Mucosa of stomach (tissue), 1 donor: ENCODE measurements around the gene CAB39.

Experiments
- H3K27me3 ChIP-seq: one replicate; pipeline ENCODE4 v1.7.0; 2013; ENCODE audit warnings: mild to moderate bottlenecking, low read length; ENCODE audit not compliant: control insufficient read depth, insufficient read depth
- H3K36me3 ChIP-seq: one replicate; pipeline ENCODE4 v1.7.0; 2013; ENCODE audit warnings: low read length; ENCODE audit not compliant: control insufficient read depth, insufficient read depth
- H3K4me1 ChIP-seq: one replicate; pipeline ENCODE4 v1.7.0; 2013; ENCODE audit warnings: mild to moderate bottlenecking, low read length; ENCODE audit not compliant: control insufficient read depth, insufficient read depth
- H3K4me3 ChIP-seq: one replicate; pipeline ENCODE4 v1.7.0; 2013; ENCODE audit warnings: low read length
- H3K9ac ChIP-seq: one replicate; pipeline ENCODE4 v1.7.0; 2013; ENCODE audit warnings: mild to moderate bottlenecking, low read length, moderate library complexity
- H3K9me3 ChIP-seq: one replicate; pipeline ENCODE4 v1.7.0; 2013; ENCODE audit warnings: mild to moderate bottlenecking, low read length, moderate library complexity; ENCODE audit not compliant: control insufficient read depth
- donor health status: Pancreatic carcinoma.

Gene CAB39

GRCh38 chr2:230742781-230743180 is 30.1 kb downstream of the CAB39 start:
- Histone ChIP-seq H3K4me1 (peaks cover 28% of the 10 kb centered on the region), H3K36me3 (no peaks in the 10 kb centered on the region), H3K9ac (no peak overlapping the region), H3K27me3 (no peaks in the 10 kb centered on the region), H3K4me3 (no peak overlapping the region), H3K9me3 (no peaks in the 10 kb centered on the region)

DNA sequence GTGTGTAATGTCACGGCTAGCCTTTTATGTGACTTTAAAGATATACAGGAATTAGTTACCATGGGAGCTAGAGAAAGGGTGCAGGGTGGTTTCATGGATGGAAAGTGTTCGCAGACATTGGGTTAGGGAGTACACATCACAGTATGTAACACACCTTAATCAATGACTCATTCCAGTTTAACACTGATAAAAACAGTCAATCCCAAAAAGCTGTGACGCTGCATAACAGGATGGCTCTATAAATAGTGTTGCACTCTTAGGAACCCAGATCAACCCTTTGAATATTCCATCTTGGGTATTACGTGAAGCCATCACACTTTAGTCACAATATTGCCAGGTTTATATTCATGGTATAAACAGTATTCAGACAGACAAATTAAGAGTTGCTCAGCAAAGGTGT is 33.6 kb downstream of the CAB39 start:
- Histone ChIP-seq H3K4me1 (no peaks in the 10 kb centered on the region), H3K9ac (no peak overlapping the region), H3K36me3 (no peaks in the 10 kb centered on the region), H3K27me3 (no peaks in the 10 kb centered on the region), H3K4me3 (no peak overlapping the region), H3K9me3 (no peaks in the 10 kb centered on the region)

- no peaks in the 10 kb centered on the region for H3K9me3 ChIP-seq
- H3K4me1 ChIP-seq = no peaks in the 10 kb centered on the region
- no peaks in the 10 kb centered on the region for H3K27me3 ChIP-seq
- no peaks in the 10 kb centered on the region for H3K36me3 ChIP-seq
- no peak overlapping the region for H3K9ac ChIP-seq
- no peak overlapping the region for H3K4me3 ChIP-seq
Measured at GRCh38 chr2:230748087-230748486, 35.4 kb downstream of the CAB39 start.

GRCh38 chr2:230749111-230749510 is 36.5 kb downstream of the CAB39 start:
- no peaks in the 10 kb centered on the region for H3K27me3 ChIP-seq
- no peak overlapping the region for H3K4me3 ChIP-seq
- H3K36me3 ChIP-seq = no peaks in the 10 kb centered on the region
- H3K9ac ChIP-seq = no peak overlapping the region
- no peaks in the 10 kb centered on the region for H3K9me3 ChIP-seq
- no peaks in the 10 kb centered on the region for H3K4me1 ChIP-seq

DNA sequence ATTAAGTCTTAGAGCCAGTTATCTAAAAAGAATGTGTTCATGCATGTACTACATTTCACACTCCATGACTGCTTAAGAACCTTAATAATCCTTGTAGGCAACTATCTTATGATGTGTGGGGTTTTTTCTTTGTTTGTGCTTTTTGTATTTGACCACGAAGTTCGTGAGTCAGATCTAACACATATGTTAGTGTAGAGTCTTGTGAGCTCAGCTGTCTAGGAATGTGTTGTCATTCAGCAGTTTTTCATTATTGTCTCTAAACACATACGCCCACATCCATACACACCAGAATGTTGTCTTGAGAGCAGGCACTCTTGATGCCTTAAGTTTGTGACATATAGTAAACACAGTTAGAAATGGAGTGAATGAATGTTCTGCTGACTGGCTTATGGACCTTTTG is 38.4 kb downstream of the CAB39 start:
- H3K36me3 ChIP-seq = no peaks in the 10 kb centered on the region

GRCh38 chr2:230754200-230754599 is 41.6 kb downstream of the CAB39 start:
- no peak overlapping the region for H3K9ac ChIP-seq
- H3K36me3 ChIP-seq = no peaks in the 10 kb centered on the region
- H3K9me3 ChIP-seq = no peaks in the 10 kb centered on the region
- no peak overlapping the region for H3K4me3 ChIP-seq
- H3K4me1 ChIP-seq = peaks cover 31% of the 10 kb centered on the region
- no peaks in the 10 kb centered on the region for H3K27me3 ChIP-seq

More for the DNA sequence above, 38.4 kb downstream of the CAB39 start:
- peaks cover 7% of the 10 kb centered on the region for H3K4me1 ChIP-seq
- no peak overlapping the region for H3K4me3 ChIP-seq
- no peaks in the 10 kb centered on the region for H3K9me3 ChIP-seq
- no peaks in the 10 kb centered on the region for H3K27me3 ChIP-seq
- no peak overlapping the region for H3K9ac ChIP-seq

GRCh38 chr2:230757476-230757875 is 44.8 kb downstream of the CAB39 start:
- Histone ChIP-seq H3K36me3 (no peaks in the 10 kb centered on the region), H3K4me3 (no peak overlapping the region), H3K9ac (no peak overlapping the region), H3K9me3 (no peaks in the 10 kb centered on the region), H3K4me1 (peaks cover 39% of the 10 kb centered on the region), H3K27me3 (no peaks in the 10 kb centered on the region)

DNA sequence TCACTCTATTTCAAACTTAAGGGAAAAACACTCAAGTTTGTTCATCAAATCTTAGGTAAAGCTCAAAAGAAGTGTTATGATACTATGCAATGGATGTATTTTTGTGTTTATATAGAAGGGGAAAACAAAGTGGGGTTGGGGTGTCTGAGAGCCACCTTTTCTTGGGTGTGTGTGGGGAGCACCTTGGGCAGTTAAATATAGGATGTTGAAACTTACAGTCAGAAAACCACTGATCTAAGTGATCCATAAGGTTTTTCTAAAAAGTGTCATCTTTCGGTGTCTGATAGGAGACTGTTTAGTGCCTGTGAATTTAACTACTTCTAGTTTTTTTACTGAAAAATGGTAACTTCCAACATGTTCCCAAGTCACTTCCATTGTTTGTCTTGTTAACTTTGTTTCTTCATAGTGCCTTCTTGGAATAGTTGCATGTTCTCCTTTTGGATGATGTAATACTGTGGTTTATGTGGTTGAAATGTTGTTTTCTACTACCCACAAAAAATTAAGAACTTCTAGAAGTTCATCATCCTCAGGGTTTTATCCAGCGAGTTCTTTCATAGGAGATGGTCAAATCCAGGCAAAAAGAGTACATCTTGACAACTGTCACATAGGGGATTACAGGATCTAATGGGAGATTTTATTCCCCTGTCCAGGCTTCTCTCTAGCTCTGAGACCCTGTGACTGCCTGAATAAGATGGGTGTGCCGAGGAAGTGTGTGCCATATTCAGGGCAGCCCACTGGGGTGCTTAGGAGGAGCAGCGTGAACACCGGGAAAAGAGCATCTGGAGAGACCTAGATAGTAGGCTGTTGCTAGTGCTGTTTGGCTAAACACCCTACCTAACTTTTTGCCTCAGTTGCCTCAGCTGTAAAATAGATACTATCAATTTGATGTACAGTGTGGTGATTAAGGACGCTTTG is 46.2 kb downstream of the CAB39 start:
- Histone ChIP-seq H3K4me3 (no peak overlapping the region), H3K4me1 (peaks cover 39% of the 10 kb centered on the region), H3K36me3 (no peaks in the 10 kb centered on the region), H3K9me3 (no peaks in the 10 kb centered on the region), H3K9ac (no peak overlapping the region), H3K27me3 (no peaks in the 10 kb centered on the region)

DNA sequence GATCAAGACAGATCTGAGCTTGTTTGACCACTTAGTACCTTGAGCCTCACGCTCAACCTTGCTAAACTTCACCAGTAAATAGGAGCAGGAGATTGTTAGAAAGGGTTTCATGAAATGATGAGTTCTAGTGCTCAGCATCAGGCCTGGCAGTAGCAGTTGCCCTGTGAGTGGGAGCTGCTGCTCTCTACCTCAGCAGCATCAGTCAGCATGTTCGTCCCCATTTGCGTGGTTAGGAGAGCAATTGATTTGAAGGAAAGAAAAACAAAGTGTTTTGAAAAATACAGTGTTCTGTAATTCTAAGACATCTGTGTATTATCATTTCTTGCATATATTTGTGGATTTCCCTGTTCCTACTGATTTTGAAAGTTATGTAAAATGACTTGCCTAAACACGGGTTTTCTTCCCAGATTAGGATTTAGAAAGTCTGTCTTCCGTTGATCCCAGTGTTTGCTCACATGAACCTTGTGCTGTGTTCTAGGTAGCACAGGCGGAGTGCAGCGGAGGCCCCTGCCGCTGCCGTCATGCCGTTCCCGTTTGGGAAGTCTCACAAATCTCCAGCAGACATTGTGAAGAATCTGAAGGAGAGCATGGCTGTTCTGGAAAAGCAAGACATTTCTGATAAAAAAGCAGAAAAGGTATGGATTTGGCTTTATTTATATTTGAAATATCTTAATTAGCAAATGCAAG is 47.0 kb downstream of the CAB39 start:
- Histone ChIP-seq H3K4me1 (peaks cover 39% of the 10 kb centered on the region), H3K9ac (no peak overlapping the region), H3K9me3 (no peaks in the 10 kb centered on the region), H3K27me3 (no peaks in the 10 kb centered on the region), H3K36me3 (no peaks in the 10 kb centered on the region), H3K4me3 (no peak overlapping the region)

DNA sequence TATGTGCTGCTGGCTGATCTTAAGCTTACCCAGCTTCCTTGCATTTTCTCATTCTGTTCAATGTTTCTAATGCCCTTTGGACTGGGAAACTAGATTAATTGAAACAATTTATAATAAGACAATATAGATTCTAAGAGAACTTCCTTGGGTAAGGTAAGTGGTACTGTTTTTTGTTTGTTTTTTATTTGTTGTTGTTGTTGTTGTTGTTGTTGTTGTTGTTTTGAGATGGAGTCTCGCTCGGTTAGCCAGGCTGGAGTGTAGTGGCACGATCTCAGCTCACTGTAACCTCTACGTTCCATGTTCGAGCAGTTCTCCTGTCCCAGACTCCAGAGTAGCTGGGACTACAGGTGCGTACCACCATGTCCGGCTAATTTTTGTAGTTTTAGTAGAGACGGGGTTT is 49.1 kb downstream of the CAB39 start:
- Histone ChIP-seq H3K9me3 (no peaks in the 10 kb centered on the region), H3K36me3 (no peaks in the 10 kb centered on the region), H3K9ac (no peak overlapping the region), H3K4me3 (no peak overlapping the region), H3K4me1 (peaks cover 41% of the 10 kb centered on the region), H3K27me3 (no peaks in the 10 kb centered on the region)

DNA sequence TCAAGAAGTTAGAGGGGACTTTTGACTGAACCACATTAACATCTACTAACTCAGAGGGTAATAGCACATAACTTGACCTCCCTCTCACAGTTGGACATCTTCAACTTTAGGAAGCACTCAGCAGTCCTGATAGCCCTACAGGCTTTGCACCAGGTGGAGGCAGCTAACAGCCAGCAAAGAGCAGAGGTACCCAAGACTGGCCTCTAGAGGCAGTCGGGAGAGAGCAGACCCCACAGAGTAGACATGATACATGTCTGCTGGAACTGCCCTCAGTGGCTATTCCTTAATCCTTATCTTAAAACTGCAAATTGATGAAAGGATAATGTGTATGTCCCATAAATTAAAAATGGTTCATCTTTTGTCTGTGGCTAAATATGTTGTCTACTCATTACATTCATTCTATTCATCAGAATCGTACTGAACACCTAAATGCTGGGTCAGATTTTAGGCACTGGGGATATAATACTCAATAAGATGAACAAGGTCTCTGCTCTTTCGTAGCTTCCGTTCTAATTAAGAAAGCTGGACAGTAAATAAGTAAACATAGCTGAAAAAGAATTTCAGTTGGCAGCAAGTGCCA is 49.8 kb downstream of the CAB39 start:
- no peaks in the 10 kb centered on the region for H3K36me3 ChIP-seq
- H3K4me1 ChIP-seq = peaks cover 34% of the 10 kb centered on the region
- H3K9ac ChIP-seq = no peak overlapping the region
- no peaks in the 10 kb centered on the region for H3K27me3 ChIP-seq
- no peaks in the 10 kb centered on the region for H3K9me3 ChIP-seq
- H3K4me3 ChIP-seq = no peak overlapping the region

DNA sequence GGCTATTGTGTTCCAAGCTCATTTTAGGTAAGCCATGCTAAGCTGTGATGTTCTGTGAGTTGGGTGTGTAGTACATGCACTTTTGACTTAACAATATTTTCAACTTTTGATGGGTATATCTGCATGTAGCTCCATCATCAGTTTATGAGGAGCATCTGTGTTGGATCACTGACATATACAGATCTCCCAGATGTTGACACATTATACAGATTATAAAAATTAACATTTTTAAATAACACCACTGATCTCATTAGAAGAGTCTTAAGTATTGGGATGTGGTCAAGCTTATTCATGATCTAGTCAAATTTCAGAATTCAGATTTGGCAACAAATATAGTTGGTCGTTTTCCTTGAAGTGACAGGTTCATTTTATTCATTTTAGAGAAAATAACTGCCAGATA is 51.7 kb downstream of the CAB39 start:
- H3K36me3 ChIP-seq = no peaks in the 10 kb centered on the region

More for the DNA sequence above, 51.7 kb downstream of the CAB39 start:
- Histone ChIP-seq H3K9me3 (no peaks in the 10 kb centered on the region), H3K4me1 (peaks cover 18% of the 10 kb centered on the region), H3K9ac (no peak overlapping the region), H3K4me3 (no peak overlapping the region), H3K27me3 (no peaks in the 10 kb centered on the region)
